Gastroesophageal sphincter (tissue), 3 donors: ENCODE data around the gene NAAA.

Experiments used
- CTCF ChIP-seq, 4 experiments: fragments of 200-600 bp in 2 of 4; fragments of 450-650 bp in 2 of 4; sonication (generic) in 1 of 4; IDR thresholded peaks; one replicate each; pipeline ENCODE4 v1.5.1; 2017 to 2019; ENCODE audit warnings: antibody characterized with exemption in 4 of 4, mild to moderate bottlenecking in 2 of 4, moderate library complexity in 2 of 4
- EP300 ChIP-seq: sonication (generic); formaldehyde crosslinking; IDR thresholded peaks from one replicate; pipeline ENCODE4 v1.6.1; 2017; ENCODE audit warnings: antibody characterized with exemption, mild to moderate bottlenecking
- POLR2A ChIP-seq, 2 donors: fragments of 450-650 bp; IDR thresholded peaks; one replicate each; pipeline ENCODE4 v1.6.1; 2017; ENCODE audit warnings: antibody characterized with exemption in 2 of 2, mild to moderate bottlenecking in 2 of 2, moderate library complexity in 1 of 2
- POLR2AphosphoS5 ChIP-seq: sonication (generic); formaldehyde crosslinking; IDR thresholded peaks from one replicate; pipeline ENCODE4 v1.6.1; 2017; ENCODE audit warnings: antibody characterized with exemption

GRCh38 chr4:75886104-75886503, 54.7 kb downstream of the NAAA start:
- TF ChIP-seq POLR2A (IDR thresholded peaks at IDR 0.05) (no peak), CTCF (IDR thresholded peaks at IDR 0.05) (no peak), POLR2AphosphoS5 (no peak), EP300 (no peak)
